ENCODE results near the gene PIP4P1.

- no peak for TF ChIP-seq EZH2 (IDR thresholded peaks at IDR 0.05; ENCODE audit: borderline replicate concordance, low read depth, low read length, poor library complexity, severe bottlenecking)
- TF ChIP-seq CTCF (conservative IDR thresholded peaks at IDR 0.05; ENCODE audit: low read depth, low read length), result no peak
These were observed 7.6 kb upstream of the PIP4P1 start for GRCh38 chr14:20468764-20469241.

All from A673 (cell line).